PC-9 (cell line): ENCODE measurements around the gene ZFAND4. TPM values are rescaled to one million over a fixed set of nuclear protein-coding genes. Genes with fewer than 3 reads are reported as not detected.

Experiments
- BruUV-seq: library from RNA; stranded (reverse); fragments of 400-500 nt; replicated peaks from 2 replicates; lab custom pipeline; 2021; lab: Mats Ljungman, UMichigan
- CTCF ChIA-PET: fragments of 300-600 bp; sonication (Branson Sonifier 250); formaldehyde crosslinking; loops from one replicate; lab custom pipeline; 2022; ENCODE audit warnings: antibody characterized with exemption; lab: Charles Lee
- POLR2A ChIA-PET: fragments of 300-600 bp; sonication (Branson Sonifier 250); formaldehyde crosslinking; loops from one replicate; lab custom pipeline; 2022; ENCODE audit warnings: antibody characterized with exemption; ENCODE audit not compliant: unreplicated experiment; lab: Charles Lee
- DNase-seq, 2 experiments: peaks; one replicate each; pipeline versions ENCODE4 v3.0.0 to v3.0.0-alpha.2; 2015 to 2022; ENCODE audit warnings: mixed read lengths in 1 of 2
- H2AFZ ChIP-seq: fragments of 200-600 bp; sonication (generic); 2 replicates; pipeline ENCODE4 v1.8.1; 2017; ENCODE audit warnings: antibody characterized with exemption
- H3F3A ChIP-seq: fragments of 200-600 bp; sonication (generic); 2 replicates; pipeline ENCODE4 v1.8.1; 2017; ENCODE audit warnings: antibody characterized with exemption, mild to moderate bottlenecking, low read depth; ENCODE audit not compliant: insufficient read depth
- H3K27ac ChIP-seq: fragments of 200-600 bp; sonication (generic); 2 replicates; pipeline ENCODE4 v1.6.1; 2016; ENCODE audit warnings: mixed run types
- H3K27me3 ChIP-seq: fragments of 200-600 bp; sonication (generic); 2 replicates; pipeline ENCODE4 v1.6.1; 2016; ENCODE audit warnings: low read depth, mixed run types; ENCODE audit not compliant: insufficient read depth
- H3K36me3 ChIP-seq: fragments of 200-600 bp; sonication (generic); 2 replicates; pipeline ENCODE4 v1.6.1; 2016; ENCODE audit warnings: low read depth, mixed run types
- H3K4me1 ChIP-seq: fragments of 200-600 bp; sonication (generic); replicated peaks from 2 replicates; pipeline ENCODE4 v1.6.1; 2016; ENCODE audit warnings: mixed run types; ENCODE audit not compliant: insufficient read depth
- H3K4me2 ChIP-seq: fragments of 200-600 bp; sonication (generic); 2 replicates; pipeline ENCODE4 v1.6.1; 2017; ENCODE audit warnings: mixed run types
- H3K4me3 ChIP-seq: fragments of 200-600 bp; sonication (generic); 2 replicates; pipeline ENCODE4 v1.6.1; 2016; ENCODE audit warnings: mixed run types
- H3K79me2 ChIP-seq: fragments of 200-600 bp; sonication (generic); 2 replicates; pipeline ENCODE4 v1.6.1; 2017; ENCODE audit warnings: low read depth, mixed run types
- H3K9me2 ChIP-seq: fragments of 200-600 bp; sonication (generic); 2 replicates; pipeline ENCODE4 v1.8.1; 2017; ENCODE audit warnings: mild to moderate bottlenecking; ENCODE audit not compliant: insufficient read depth
- H3K9me3 ChIP-seq: fragments of 200-600 bp; sonication (generic); 2 replicates; pipeline ENCODE4 v1.8.1; 2016; ENCODE audit warnings: low read depth; ENCODE audit not compliant: insufficient read depth
- H4K20me1 ChIP-seq: fragments of 200-600 bp; sonication (generic); 2 replicates; pipeline ENCODE4 v1.8.1; 2017; ENCODE audit not compliant: insufficient read depth
- CTCF ChIP-seq: fragments of 200-600 bp; sonication (generic); conservative IDR thresholded peaks from 2 replicates; pipeline ENCODE4 v1.6.1; 2017; ENCODE audit warnings: mixed run types, antibody characterized with exemption, mild to moderate bottlenecking, moderate library complexity
- EZH2 ChIP-seq: fragments of 200-600 bp; sonication (generic); IDR thresholded peaks from 2 replicates; pipeline ENCODE4 v1.8.0; 2017; ENCODE audit warnings: antibody characterized with exemption, low read depth
- intact Hi-C: fragments of 100-400 bp; cut with micrococcal nuclease; formaldehyde crosslinking; loops from one replicate; pipeline ENCODE4 v1.10.0; 2022; ENCODE audit not compliant: unreplicated experiment
- total RNA-seq: library from RNA; stranded (reverse); gene quantifications from 2 replicates; pipeline ENCODE4 v1.2.3, GENCODE V29; 2021

Gene ZFAND4
- total RNA-seq, 1 experiment from 2014 or later = 4.4 TPM

GRCh38 chr10:45614869-45615268, 57.7 kb downstream of the ZFAND4 start:
- ChIA-PET POLR2A (no interaction called here), CTCF (no interaction called here)
- no peaks in the 10 kb centered on the region for H3K79me2 ChIP-seq
- no peaks in the 10 kb centered on the region for H4K20me1 ChIP-seq
- no TSS peak for BruUV-seq
- 0 out of 2 replicates have a peak, but pooled peaks cover 5% of the 10 kb centered on the region for H3K9me3 ChIP-seq
- TF ChIP-seq EZH2 (no peak), CTCF (no peak)
- H3K9me2 ChIP-seq = no peaks in the 10 kb centered on the region
- intact Hi-C loops = no loop called here
- no peaks in the 10 kb centered on the region for H3K27me3 ChIP-seq
- no peak overlapping the region for H3K4me3 ChIP-seq
- no peak overlapping the region for H3K4me2 ChIP-seq
- H3K36me3 ChIP-seq = no peaks in the 10 kb centered on the region
- H3K27ac ChIP-seq = no peak overlapping the region
- H3F3A ChIP-seq = no peaks in the 10 kb centered on the region
- no peaks in the 10 kb centered on the region for H3K4me1 ChIP-seq
- no peak overlapping the region for H2AFZ ChIP-seq
- DNase-seq = no peak

- H3K4me1 ChIP-seq = no peaks in the 10 kb centered on the region
- no peak overlapping the region for H2AFZ ChIP-seq
- no peaks in the 10 kb centered on the region for H4K20me1 ChIP-seq
- no peaks in the 10 kb centered on the region for H3K36me3 ChIP-seq
- no peaks in the 10 kb centered on the region for H3K9me2 ChIP-seq
- BruUV-seq = no TSS peak
- no peak overlapping the region for H3K27ac ChIP-seq
- TF ChIP-seq CTCF (no peak), EZH2 (no peak)
- CTCF ChIA-PET = no interaction called here
- no peak overlapping the region for H3K4me2 ChIP-seq
- no peaks in the 10 kb centered on the region for H3K27me3 ChIP-seq
- H3F3A ChIP-seq = no peaks in the 10 kb centered on the region
- intact Hi-C loops = no loop called here
- H3K4me3 ChIP-seq = no peak overlapping the region
- no peaks in the 10 kb centered on the region for H3K79me2 ChIP-seq
- no peak for DNase-seq
- H3K9me3 ChIP-seq = 0 out of 2 replicates have a peak, but pooled peaks cover 5% of the 10 kb centered on the region
- POLR2A ChIA-PET = no interaction called here
These were observed 59.8 kb downstream of the ZFAND4 start for GRCh38 chr10:45612741-45613140.

- Histone ChIP-seq H3K36me3 (no peaks in the 10 kb centered on the region), H3K9me3 (0 out of 2 replicates have a peak, but pooled peaks cover 5% of the 10 kb centered on the region), H3K4me2 (no peak overlapping the region), H2AFZ (no peak overlapping the region), H3F3A (no peaks in the 10 kb centered on the region), H4K20me1 (no peaks in the 10 kb centered on the region), H3K4me1 (no peaks in the 10 kb centered on the region), H3K4me3 (no peak overlapping the region), H3K27me3 (no peaks in the 10 kb centered on the region), H3K9me2 (no peaks in the 10 kb centered on the region), H3K27ac (no peak overlapping the region), H3K79me2 (no peaks in the 10 kb centered on the region)
- intact Hi-C loops = no loop called here
- no TSS peak for BruUV-seq
- CTCF ChIA-PET = no interaction called here
- POLR2A ChIA-PET = no interaction called here
- TF ChIP-seq CTCF = no peak
- no peak for TF ChIP-seq EZH2
- DNase-seq = no peak
These were observed 64.5 kb downstream of the ZFAND4 start for GRCh38 chr10:45608052-45608451.
